ENCODE results near the gene MAN1A1.
"Not testable (repeated sequence)": the region's sequence is repeated elsewhere in the genome, so short reads cannot be mapped to it uniquely, and the experiment has no call there.

MAN1A1 gene

DNA sequence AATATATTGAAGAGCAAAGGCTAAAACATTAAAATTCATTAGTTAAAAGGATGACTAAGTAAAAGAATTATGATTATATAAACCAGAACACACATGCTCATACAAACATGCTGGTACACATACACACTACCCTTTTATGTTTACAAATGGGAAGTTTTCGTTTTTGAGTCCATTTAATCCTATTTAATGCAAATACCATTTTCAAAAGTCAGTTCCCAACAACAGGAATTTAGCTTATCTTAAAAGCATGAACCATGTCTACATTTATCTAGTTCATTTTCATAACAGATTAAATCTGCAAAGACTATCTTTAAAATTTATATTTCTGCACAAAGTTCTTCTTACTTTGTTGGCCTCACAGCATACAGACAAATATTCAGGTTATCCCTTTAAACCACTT, 42.5 kb downstream of the MAN1A1 start:
- no peak for DNase-seq (ENCODE audit: low read depth in 2 of 2, low spot score in 1 of 2)

DNA sequence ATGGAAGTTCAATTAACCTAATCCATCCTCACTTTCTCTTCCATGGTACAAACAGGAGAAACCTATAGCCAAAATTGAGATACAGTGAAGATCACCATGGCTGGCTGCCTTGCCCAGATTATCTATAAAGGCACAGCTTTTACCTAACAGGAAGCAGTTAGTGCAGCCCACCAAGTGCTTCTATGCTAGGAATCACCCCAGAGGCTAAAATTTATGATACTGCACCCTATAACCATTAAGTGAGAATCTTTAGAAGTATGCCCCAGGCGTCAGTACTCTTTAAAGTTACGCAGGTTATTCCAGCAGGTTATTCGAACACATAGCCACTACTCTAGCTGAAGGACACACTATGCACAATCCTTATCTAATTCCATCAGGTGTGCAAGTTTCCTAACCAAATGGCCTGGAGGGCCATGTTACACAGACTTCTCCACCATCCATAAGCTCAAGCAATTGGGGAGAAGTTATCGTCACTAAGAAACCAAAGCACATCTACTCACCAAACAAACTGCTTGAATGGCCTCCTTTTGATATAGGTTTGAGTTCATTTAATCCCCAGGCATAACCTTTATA, 43.1 kb downstream of the MAN1A1 start:
- no peak for DNase-seq (ENCODE audit: low read depth in 2 of 2, low spot score in 1 of 2)

DNA sequence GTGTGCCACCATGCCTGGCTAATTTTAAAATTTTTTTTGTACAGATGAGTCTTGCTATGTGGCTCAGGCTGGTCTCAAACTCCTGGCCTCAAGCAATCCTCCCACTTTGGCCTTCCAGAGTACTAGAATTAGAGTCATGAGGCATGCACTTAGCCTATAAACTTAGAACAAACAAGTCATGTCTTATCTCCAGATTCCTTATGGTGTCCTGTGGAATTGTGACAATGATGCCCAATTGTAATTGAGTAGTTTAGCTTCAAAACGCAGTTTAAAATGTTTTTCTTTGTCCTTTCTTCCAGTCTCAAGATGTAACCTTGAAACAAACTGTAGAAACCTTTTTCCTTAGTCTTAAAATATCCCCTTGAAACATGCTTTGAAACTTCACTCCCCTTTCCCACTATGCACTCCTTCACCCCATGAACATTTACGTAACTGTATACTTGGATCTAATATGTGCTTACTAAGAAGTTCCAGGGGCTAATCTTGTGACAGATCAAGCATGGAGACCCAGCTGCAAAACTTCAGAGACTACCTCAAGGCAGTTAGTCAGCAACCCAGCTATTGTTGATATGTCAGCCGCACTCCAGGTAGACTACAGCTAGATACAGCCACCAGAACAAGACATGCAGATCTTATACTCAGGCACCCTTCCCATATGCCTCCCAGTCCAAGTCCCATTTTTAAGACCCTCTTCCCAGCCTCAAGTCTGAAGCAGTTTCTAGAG, 46.2 kb downstream of the MAN1A1 start:
- no peak for DNase-seq (ENCODE audit: low read depth in 2 of 2, low spot score in 1 of 2)

DNA sequence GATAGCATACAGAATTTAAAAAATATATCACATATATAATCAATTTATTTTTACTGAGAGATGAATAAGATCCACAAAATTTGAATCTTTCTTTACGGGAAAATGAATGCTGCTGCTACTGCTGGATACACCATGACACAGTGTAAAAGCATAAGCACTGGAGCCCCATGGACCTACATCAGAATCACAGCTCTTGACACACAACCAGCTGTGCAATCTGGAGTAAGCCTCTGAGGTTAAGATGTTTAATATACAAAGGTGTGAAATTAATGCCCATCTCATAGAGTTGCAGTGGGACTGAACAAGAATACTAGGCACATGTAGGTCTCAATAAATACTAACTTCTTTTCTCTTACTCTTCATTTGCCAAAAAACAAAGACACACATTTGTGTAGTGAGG, 48.1 kb downstream of the MAN1A1 start:
- DNase-seq (ENCODE audit: low read depth in 2 of 2, low spot score in 1 of 2): no peak

DNA sequence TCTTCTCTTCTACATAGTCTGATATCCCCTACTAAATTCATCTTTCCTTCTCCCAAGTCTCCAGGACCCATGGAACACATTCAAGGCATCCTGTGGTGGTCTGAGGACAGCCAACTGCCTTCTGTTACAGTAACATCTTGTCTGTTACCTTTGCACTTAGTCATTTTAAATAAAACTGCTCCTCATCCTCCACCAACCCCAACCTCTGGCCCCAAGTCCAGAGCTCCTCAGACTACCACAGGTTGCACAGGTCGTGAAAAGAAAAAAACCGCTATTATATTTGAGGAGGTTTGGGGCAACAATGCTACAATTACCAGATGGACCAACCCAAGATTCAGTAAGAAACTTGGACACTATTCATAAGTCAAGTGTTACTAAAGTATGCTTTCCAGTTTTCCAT, 49.9 kb downstream of the MAN1A1 start:
- DNase-seq (ENCODE audit: low read depth in 2 of 2, low spot score in 1 of 2): no peak

DNA sequence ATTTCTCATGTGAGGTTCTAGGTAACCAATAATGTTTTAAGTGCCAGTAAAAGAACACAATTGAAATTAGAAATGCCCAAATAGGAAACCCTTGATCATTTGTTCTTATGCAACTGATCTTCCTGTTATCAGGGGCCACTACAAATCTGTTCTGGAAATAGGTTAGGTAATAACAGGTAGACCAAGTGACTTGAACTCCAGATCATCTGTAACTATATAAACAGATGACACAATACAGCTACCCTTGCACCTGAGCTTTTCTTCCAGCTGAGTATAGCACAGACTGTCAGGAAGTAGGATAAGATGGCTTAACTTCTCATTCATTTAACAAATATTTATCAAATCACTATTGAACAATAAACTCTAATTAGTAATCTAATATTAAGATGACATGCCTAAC, 52.5 kb downstream of the MAN1A1 start:
- no peak for DNase-seq (ENCODE audit: low read depth in 2 of 2, low spot score in 1 of 2)

DNA sequence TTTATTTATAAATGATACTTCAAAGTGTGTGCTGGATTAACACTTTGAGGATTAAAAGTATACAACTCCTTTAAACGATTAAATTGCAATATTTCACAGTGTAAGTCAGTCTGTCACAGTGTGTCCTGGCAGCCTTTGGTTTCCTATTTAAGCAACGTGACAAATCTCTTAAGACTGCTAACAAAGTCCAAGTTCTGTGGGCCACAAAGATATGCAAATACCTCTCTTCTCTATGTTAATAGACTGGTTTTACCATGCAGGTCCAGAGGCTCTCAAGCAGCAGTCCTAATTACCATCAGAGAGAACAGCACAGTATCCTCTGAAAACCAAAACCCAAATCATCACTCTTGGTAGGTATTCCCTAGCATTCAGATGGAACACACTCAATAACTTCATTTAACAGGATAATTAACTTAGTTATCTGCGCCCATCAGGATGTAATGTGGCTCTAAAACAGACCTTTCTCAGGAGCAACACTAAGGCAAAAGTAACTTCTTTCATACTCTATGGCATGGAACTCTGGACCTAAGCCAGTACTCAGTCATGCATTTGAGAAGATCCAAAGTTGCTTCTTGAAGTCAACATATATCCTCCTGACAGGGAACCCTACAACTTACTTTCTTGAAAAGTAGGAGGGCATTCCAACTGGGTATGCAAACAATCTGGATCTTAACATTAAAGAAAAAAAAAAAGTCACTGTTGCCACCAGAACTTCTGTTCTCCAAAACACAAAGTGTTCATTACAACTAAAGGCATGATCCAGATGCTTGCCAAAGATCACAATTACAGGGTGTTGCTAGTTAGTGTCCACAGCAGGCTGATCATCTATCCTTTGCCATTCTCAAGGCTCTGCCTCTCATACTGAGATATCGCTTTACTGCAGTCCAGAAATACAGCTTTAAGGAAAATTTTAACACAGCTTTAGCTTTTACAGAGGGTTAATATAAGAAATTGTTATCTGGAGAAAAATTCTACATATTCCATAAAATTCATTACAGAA, 53.2 kb downstream of the MAN1A1 start:
- no peak for DNase-seq (ENCODE audit: low read depth in 2 of 2, low spot score in 1 of 2)

DNA sequence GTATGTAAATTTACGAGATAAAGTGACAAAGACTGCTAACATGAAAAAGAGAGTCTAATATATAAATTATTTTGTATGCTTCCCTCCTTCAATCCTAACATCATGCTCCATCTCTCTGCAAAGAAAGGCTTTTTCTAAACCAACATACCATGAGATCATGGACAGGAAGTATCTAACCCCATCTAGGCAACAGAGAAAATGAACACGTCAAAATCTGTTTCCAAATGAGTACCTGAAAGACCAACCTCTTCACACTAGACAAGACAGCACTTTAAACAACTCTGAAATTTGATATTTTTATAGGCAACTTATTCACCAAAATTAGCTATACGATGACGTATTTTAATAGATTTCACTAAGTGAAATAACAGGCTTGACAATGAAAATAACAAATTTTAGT, 54.6 kb downstream of the MAN1A1 start:
- no peak for DNase-seq (ENCODE audit: low read depth in 2 of 2, low spot score in 1 of 2)

DNA sequence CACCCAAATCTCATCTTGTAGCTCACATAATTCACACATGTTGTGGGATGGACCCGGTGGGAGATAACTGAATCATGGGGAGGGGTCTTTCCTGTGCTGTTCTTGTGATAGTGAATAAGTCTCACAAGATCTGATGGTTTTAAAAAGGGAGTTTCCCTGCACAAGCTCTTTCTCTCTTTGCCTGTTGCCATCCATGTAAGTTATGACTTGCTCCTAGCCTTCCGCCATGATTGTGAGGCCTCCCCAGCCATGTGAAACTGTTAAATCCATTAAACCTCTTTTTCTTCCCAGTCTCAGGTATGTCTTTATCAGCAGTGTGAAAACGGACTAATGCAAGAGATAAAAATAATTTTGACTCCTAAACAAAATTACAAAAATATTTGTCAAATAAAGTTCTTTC, 58.5 kb downstream of the MAN1A1 start:
- not testable (repeated sequence) for DNase-seq (ENCODE audit: low read depth in 2 of 2, low spot score in 1 of 2)

DNA sequence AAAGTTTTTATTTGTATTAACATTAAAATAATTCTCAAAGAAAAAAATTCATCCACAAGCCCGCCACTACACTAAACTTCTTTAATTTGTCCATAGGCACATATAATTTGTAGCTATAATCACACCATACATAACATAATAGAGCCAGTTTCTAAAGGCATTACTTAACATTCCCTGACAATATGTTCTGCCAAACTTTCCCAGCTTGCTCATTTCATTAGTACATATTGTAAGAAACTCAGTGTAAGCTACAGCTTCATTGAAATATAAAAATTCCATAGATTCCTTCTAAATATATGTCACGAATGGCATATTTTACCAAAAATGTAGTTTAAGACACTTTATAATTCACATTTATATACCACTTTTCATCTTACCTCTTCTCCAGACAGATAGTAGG, 59.3 kb downstream of the MAN1A1 start:
- no peak for DNase-seq (ENCODE audit: low read depth in 2 of 2, low spot score in 1 of 2)

DNA sequence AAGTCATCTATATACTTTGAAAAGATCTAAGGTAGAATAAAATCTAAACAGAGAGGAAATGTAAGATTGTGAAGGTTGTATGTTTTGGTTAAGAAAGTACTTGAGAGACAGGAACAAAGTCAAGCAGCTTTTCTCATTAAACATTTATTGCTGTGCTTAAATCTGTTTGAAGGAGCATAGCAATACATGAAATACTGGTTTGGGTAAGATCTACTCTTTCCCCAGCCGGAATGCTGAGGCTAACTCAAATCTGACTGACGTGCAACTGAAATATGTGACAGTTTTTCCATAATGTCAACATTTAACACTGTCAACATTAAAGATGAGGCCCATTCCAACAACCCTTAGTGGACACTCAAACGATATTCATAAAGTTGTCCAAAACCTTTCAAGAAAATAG, 59.9 kb downstream of the MAN1A1 start:
- no peak for DNase-seq (ENCODE audit: low read depth in 2 of 2, low spot score in 1 of 2)

DNA sequence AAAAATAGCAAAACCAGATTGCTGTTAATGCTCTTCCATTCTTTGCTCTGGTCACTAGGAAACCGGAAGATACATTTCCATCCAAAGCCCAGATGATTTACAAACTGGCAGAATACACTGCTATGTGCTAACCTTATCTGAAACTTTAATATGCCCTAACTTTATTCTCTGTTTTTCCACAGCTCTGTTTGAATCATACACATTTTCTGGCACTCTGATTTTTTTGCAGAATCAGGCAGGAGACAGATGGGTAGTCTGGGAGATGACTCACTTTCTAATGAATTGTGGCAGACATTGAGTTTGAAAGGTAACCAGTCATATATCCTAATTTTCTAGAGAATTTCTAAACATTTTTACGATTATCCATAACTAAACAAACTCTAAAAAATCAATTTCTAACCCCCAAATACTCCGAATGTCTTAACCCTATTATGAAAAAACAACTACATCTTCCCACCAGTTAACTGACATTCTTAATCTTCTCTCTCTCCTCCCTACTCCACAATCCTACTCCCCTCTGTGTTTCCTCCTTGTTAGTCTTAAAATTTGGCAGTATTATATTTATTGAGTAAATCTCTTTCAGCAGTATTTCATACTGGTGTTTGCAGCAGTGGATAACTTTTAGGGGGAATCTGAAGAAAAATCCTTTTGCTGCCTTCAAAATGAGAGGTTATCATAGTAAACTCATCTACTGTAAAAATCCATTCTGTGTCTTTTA, 63.5 kb downstream of the MAN1A1 start:
- DNase-seq (ENCODE audit: low read depth in 2 of 2, low spot score in 1 of 2): no peak

DNA sequence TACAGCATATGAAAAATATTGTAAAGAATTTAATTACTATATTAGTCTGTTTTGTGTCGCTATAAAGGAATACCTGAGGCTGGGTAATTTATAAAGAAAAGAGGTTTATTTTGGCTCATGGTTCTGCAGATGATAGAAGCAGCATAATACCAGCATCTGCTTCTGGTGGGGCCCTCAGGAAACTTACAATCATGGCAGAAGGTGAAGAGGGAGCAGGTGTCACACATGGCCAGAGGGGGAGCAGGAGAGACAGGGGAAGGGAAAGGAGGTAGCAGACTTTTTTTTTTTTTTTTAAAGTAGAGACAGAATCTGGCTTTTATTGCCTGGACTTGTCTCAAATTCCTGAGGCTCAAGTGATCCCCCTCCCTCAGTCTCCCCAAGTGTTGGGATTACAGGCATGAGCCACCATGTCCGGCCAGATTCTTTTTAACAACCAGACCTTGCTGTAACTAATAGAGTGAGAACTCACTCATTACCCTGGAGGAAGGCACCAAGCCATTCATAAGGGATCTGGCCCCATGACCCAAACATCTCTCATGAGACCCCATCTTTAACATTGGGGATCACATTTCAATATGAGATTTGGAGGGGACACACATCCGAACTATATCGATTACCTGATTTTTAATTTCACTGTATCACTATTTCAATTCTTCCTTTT, 64.6 kb downstream of the MAN1A1 start:
- no peak for DNase-seq (ENCODE audit: low read depth in 2 of 2, low spot score in 1 of 2)

DNA sequence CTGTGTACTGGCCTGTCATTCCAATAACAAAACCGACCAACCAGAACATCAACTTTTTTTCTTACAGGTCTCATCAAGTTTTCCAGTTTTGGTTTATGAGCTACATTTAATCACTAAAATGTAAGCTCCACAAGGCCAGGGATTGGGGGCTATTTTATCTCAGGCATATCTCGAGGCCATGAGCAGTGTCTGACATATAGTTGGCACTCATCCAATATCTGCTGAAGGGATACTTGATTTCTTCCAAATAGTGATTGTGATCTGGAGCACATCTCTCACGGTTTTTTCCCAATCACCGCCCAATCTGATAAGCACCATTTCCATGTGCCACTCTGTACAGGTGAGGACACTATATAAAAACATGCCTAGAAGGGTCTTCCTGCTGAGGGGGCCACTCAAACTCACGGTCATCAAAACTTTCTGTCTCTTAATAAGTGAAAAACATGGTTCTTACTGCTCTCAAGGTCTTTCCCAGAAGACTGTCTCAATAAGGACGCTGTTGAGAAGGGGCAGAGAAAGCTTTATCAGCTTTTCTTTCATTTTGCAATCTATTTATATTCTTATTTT, 65.5 kb downstream of the MAN1A1 start:
- no peak for DNase-seq (ENCODE audit: low read depth in 2 of 2, low spot score in 1 of 2)

DNA sequence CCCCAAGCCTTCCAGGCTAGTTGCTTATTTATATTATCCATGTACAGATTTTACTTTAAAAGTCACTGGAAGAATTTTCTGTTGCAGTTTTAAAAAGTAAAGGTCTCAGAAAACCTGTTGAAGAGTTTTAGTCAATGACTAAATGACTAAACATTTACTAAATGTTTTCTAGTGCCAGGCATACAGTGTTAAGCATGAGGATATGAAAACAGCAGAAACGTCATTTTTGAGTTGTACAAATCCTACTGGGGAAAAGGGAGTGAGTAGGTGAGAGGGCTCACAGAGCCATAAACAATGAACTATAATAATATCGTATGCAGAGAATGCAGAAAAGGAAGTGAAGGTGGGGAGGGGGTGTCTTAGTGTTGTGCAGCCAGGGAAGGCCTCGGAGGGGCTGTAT, 66.3 kb downstream of the MAN1A1 start:
- DNase-seq (ENCODE audit: low read depth in 2 of 2, low spot score in 1 of 2): no peak

DNA sequence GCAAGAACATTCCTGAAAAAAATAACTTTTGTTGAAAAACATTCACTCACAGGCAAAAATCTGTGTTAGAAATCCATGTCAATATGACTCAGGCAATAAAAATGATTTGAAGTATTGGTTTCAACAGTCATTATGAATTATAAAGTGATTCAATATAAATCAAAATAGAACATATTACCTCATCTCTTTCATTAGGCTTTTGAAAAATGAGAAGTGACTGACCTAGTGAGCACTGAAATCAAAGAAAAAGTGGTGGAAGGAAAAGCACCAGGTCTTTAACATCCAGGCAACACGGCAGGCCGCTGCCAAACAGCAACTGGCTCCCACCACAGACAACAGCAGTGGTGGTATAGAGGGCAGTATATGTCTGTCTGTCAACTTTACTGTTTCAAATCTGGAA, 68.9 kb downstream of the MAN1A1 start:
- no peak for DNase-seq (ENCODE audit: low read depth in 2 of 2, low spot score in 1 of 2)

DNA sequence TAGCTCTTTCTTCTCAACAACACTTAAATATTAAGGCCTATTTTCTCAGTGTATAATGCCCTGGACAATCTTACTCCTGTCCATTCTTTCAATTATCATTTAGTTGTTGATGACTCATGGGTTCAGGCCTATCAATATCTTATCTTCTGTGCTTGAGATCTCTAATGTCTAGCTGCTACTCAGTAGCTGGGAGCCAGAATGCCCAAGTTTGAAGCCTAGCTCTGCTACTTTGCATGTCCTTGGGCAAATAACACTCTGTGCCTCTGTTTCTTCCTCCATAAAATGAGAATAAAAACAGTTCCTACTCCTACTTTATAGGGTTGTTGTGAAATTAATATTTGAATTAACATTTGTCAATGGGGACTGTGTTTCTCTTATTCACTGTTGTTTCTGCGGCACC, 69.5 kb downstream of the MAN1A1 start:
- no peak for DNase-seq (ENCODE audit: low read depth in 2 of 2, low spot score in 1 of 2)

DNA sequence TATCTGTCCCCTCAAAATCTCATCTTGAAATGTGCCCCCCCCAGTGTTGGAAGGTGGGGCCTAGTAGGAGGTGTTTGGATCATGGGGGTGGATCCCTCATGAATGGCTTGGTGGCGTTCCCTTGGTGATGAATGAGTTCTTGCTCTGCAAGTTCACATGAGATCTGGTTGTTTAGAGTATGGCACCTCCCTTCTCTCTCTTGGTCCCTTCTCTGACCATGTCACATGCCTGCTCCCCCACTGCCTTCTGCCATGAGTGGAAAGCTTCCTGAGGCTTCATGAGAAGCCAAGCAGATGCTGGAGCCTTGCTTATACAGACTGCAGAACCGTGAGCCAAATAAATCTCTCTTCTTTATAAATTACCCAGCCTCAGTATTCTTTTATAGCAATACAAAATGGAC, 70.9 kb downstream of the MAN1A1 start:
- DNase-seq (ENCODE audit: low read depth in 2 of 2, low spot score in 1 of 2): no peak

DNA sequence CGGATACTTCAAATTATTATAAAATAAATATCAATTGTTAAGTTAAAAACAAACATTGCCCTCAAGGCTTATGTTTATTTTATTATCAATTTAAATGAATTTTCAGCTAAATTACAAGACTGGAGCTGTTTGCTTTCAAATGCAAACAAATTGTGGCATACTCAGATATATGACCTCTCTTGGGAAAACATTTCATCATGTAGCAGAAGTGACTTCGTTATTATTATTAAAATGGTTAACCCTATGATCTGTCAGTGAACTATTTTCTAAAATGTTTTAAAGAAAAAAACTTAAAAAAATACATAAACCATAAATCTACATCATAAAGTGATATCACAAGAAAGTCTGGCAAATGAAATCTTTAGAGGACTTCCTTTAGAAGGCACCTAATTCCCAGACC, 72.5 kb downstream of the MAN1A1 start:
- DNase-seq (ENCODE audit: low read depth in 2 of 2, low spot score in 1 of 2): no peak

DNA sequence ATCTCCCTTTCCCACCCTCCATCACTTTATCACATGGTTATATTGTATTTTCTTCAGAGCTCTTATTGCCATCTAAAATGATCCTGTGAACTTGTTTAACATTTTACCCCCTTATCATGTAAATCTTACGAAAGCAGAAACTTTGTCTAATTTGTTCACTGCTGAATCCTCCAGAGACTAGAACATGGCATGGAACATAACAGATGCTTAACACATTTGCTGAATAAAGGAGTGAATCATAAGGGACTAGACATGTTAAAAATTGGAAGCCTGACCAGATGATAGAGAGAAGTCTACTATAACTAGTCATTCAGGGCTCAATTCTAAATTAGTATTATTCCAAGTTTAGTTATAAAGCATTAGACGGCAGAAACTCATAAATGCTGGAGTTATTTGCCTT, 73.3 kb downstream of the MAN1A1 start:
- DNase-seq (ENCODE audit: low read depth in 2 of 2, low spot score in 1 of 2): no peak

DNA sequence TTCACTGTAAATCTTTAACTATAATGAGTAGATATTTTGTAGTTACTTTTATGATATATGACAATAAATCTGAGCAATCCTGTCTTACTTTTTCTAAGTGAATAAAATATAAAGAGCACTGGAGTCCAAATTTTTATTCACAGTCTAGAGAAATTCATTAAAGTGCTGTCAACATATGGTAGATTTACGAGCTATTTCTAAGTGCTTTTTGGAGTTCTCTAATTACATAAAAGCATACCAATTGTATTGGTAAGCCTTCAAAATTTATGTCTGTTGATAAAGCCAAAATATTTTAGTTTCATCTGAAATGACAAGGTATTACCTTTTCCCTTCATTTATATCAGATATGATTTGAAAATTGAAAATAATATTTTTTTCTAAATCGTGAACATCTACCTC, 75.4 kb downstream of the MAN1A1 start:
- no peak for DNase-seq (ENCODE audit: low read depth in 2 of 2, low spot score in 1 of 2)
